GM19467 (cell line): Measurements from ENCODE around the gene IL17RD.

Experiments
- ATAC-seq: cut with Tn5 transposase; IDR thresholded peaks from one replicate; pipeline ENCODE4 v1.9.1; 2021; ENCODE audit warnings: mild to moderate bottlenecking, moderate library complexity; ENCODE audit not compliant: unreplicated experiment

IL17RD gene

DNA sequence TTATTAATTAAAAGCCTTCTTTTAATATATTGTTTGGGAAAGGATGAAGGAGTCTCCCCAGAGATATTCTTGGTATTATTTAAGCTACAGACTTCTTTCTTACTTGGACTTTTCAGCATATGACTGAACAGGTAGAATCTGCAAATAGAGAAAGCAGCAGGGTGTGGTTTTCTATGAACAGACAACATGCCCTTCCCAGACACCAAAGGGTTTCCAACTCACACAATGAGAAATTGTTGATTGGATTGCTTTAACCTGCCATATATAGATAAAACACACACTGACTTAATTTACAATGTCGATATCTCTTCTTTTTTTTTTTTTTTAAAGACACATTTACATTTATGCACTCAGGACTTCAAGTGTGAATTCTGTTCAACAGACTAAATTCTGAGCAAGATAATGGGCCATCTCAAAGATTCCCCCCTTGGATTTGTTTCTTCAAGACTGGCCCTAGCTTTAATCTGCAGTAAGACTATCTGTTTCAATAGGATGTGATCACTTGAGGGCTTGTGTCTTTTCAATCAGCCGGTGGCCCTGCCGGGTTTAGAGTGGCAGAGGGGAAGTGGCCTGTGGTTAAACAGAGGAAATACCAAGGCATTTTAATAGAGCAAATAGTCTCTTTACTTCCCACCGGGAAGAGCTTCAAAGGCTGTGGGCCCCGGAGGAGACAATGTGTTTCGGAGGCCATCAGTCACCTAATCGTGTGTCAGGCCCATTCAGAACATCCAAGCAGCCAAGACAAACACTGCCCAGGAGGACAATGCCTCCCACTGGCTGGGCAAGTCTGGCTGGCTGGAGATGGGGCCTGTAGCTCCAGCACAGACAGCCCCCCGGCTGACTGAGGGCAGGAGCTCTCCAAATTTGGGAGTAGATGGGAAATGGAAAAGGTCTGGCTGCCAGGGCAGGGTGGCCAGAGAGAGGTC is 6.1 kb downstream of the IL17RD start:
- no peak for ATAC-seq

- no peak for ATAC-seq
These were observed 6.8 kb downstream of the IL17RD start for GRCh38 chr3:57158325-57158724.

- no peak for ATAC-seq
These were observed 7.6 kb downstream of the IL17RD start for GRCh38 chr3:57157545-57157944.

GRCh38 chr3:57155310-57155643 is 9.9 kb downstream of the IL17RD start:
- no peak for ATAC-seq

GRCh38 chr3:57154470-57155309 is 10.5 kb downstream of the IL17RD start:
- no peak for ATAC-seq

GRCh38 chr3:57152151-57153143 is 12.7 kb downstream of the IL17RD start:
- no peak for ATAC-seq

DNA sequence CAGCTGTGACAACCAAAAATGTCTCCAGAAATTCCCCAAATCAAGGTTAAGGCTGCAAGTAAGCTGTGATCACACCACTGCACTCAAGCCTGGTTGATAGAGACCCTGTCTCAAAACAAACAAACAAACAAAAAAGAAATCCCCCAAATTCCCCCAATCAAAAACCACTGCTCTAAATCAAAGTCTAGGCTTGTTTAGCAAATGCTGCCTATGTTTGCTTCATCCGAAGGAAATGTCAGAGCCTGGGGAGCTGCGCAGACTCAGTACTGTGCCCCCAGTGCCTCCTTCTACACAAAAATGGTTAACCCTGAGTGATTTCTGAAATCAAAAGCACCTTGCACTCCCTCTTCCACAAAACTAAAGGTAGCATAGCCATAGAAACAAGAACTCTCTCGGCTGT is 13.4 kb downstream of the IL17RD start:
- ATAC-seq, result no peak

DNA sequence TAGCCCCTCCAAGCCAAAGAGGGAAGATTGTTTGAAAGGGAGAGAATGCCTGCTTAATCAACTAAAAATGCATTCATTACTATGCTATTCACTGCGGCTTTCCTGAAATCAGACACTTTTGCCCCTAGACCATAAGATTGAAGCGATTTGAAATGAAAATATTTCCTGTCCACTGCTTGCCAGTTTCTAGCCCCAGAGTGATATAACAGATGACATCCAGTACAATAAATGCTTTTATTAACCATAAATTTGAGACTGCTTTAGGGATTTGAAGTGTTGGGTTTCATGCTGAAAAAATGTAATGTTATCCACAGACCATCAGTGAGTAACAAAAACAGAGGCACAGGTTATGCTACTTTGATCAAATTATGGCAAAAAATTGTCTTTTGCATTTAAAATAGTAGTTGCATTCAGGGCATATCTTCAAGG is 14.1 kb downstream of the IL17RD start:
- no peak for ATAC-seq

- no peak for ATAC-seq
These were observed 15.0 kb downstream of the IL17RD start for GRCh38 chr3:57150113-57150581.

DNA sequence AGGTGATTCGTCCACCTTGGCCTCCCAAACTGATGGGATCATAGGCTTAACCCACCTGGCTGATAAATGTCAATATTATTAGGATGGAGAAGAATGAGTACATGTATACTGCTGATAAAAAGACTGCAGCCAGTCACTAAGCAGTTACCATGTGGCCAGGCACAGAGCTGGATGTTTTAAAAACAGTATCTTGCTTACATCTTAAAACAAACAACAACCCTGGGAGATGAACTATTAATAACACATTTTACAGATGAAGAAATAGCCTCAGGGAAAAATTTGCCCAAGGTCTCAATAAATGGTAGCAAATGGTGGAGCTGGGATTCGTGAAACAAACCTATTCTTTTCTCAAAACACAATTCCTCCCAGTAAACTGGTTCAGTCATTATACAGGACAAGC is 18.1 kb downstream of the IL17RD start:
- ATAC-seq, result no peak

DNA sequence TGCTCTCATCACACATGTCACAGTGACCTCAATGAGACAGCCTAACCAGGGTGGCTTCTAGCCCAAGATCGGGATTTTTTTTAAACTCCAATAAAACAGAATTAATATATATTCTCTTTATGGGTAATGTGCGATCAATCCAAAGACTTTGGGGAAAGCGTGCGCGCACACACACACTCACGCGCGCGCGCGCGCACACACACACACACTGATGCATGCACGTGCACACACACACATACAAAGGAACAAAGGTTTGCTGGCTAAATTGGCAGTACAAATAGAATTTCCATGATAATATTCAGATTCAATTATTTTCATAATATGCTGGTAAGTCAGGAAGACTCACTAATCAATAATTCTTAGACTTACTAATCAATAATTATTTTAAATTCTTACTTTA is 19.3 kb downstream of the IL17RD start:
- ATAC-seq, result no peak

- ATAC-seq, result no peak
These were observed 20.2 kb downstream of the IL17RD start for GRCh38 chr3:57144952-57145351.

- ATAC-seq, result no peak
These were observed 21.2 kb downstream of the IL17RD start for GRCh38 chr3:57143886-57144459.

GRCh38 chr3:57142411-57142723 is 22.8 kb downstream of the IL17RD start:
- no peak for ATAC-seq

DNA sequence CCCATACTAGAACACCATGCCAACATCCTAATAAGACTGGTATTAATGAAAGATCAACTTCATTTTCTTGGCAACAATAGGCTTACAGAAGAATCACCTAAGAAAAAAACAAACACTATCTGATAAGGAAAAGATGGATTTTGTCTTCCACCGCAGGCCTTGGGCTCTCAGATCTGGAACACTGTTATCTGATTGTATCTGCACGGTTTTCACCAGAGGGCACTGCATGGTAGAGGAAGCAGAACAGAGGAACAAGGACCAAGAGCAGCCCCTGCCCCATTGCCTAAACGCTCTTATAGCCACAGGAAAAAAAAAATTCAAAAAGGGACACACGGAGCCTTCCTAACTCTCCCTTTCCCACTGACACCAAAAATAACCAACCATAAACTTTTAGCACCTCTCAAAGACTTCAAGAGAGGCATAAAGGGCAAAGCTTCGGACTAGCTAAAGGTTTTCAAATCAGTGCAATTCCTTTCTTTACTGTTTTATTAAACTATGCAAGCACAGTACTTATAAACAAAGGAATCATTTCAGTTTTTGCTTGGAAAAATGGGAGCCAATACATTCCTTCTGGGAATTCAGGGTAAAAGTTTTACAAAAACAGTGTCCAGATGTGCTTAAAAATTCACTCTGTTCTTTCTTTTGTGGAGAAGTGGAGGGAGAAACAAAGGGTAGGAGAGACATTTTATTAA is 23.3 kb downstream of the IL17RD start:
- ATAC-seq, result no peak

DNA sequence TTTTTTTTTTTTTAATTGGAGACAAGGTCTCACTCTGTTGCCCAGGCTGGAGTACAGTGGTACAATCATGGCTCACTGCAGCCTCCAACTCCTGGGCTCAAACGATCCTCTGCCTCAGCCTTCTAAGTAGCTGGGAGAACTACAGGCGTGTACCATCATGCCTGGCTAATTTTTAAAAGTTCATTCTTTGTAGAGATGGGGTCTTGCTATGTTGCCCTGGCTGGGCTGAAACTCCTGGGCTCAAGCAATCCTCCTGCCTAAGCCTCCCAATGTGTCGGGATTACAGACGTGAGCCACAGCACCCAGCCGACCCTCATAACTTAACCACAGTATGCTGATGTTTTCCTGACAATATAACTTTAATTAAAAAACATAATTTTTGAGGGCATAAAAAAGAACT is 24.3 kb downstream of the IL17RD start:
- no peak for ATAC-seq

DNA sequence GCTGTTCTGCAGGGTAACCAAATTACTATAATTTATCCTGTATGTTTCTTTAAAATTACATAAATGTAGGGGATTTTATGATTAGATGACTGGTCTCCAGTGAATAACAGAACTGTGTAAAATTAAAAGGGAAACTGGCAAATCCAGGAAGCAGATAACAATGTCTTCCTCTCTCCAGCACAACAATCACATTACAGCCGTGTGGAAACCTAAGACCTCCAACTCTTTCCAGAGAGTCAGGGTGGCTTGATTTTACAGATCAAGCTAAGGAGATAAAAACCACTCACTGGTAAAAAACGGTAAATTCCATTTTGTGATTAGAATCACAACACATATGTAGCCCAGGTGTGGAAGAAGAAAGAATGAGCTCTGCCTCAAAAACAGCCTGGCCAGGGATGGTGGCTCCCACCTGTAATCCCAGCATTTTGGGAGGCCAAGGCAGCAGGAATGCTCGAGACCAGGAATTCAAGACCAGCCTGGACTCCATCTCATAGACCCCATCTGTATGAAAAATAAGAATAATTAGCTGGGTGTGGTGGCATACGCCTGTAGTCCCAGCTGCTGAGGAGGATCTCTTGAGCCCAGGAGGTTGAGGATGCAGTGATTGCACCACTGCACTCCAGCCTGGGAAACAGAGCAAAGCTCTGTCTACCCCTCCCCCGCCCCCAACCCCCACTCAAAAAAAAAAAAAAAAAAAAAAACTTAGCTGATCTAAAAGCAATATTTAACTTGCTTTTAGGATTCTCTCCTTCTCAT is 29.0 kb downstream of the IL17RD start:
- no peak for ATAC-seq

GRCh38 chr3:57133157-57133556 is 32.0 kb downstream of the IL17RD start:
- ATAC-seq, result no peak

DNA sequence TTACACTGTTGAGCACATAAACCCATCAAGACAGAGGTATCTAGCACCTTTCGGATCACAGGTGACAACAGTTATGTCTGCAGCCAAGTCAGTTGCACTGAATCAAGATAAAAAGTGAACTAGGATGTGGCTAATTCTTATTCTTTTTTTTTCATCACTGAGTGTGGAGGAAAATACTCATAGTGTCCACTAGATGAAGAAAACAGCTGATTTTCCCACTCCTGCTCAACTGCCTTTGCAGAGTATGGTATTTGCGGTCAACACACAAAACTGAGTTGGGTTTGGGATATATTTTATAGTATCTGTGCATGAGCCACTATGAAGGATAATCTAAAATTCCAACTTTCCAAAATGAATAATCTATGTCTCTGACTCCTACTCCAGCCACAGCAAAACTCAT is 32.5 kb downstream of the IL17RD start:
- ATAC-seq, result no peak
